CD4-positive, alpha-beta T cell treated with Interferon gamma for 1 hour (primary cell): Measurements from ENCODE around the gene HPCAL1.
"Not testable (repeated sequence)": the region's sequence is repeated elsewhere in the genome, so short reads cannot be mapped to it uniquely, and the experiment has no call there.

Source experiments
- DNase-seq: peaks from one replicate; pipeline ENCODE4 v3.0.0-alpha.2; 2020

HPCAL1 gene

GRCh38 chr2:10430886-10431622 is 128.3 kb downstream of the HPCAL1 start:
- no peak for DNase-seq

GRCh38 chr2:10431797-10432196 is 129.1 kb downstream of the HPCAL1 start:
- DNase-seq: no peak

- no peak for DNase-seq
Measured at GRCh38 chr2:10432311-10433181, 129.8 kb downstream of the HPCAL1 start.

- no peak for DNase-seq
Measured at GRCh38 chr2:10433264-10433946, 130.7 kb downstream of the HPCAL1 start.

- DNase-seq: no peak
Measured at GRCh38 chr2:10433947-10434885, 131.5 kb downstream of the HPCAL1 start.

GRCh38 chr2:10434886-10435819 is 132.4 kb downstream of the HPCAL1 start:
- peak; percentile 67 for DNase-seq

- DNase-seq: no peak
Measured at GRCh38 chr2:10435820-10436204, 133.1 kb downstream of the HPCAL1 start.

- DNase-seq: no peak
Measured at GRCh38 chr2:10436583-10437110, 133.9 kb downstream of the HPCAL1 start.

- DNase-seq: no peak
Measured at GRCh38 chr2:10437806-10438205, 135.1 kb downstream of the HPCAL1 start.

- DNase-seq: no peak
Measured at GRCh38 chr2:10438688-10439087, 136.0 kb downstream of the HPCAL1 start.

GRCh38 chr2:10439185-10439879 is 136.6 kb downstream of the HPCAL1 start:
- no peak for DNase-seq

GRCh38 chr2:10439971-10440370 is 137.3 kb downstream of the HPCAL1 start:
- no peak for DNase-seq

GRCh38 chr2:10440736-10441135 is 138.0 kb downstream of the HPCAL1 start:
- DNase-seq: no peak

- no peak for DNase-seq
Measured at GRCh38 chr2:10441948-10442347, 139.2 kb downstream of the HPCAL1 start.

- DNase-seq: not testable (repeated sequence)
Measured at GRCh38 chr2:10442469-10443126, 139.9 kb downstream of the HPCAL1 start.

- DNase-seq: no peak
Measured at GRCh38 chr2:10444463-10444862, 141.8 kb downstream of the HPCAL1 start.

GRCh38 chr2:10446631-10447030 is 143.9 kb downstream of the HPCAL1 start:
- DNase-seq: no peak

- DNase-seq: peak; percentile 50
Measured at GRCh38 chr2:10447300-10447894, 144.7 kb downstream of the HPCAL1 start.

GRCh38 chr2:10447895-10448575 is 145.3 kb downstream of the HPCAL1 start, which contains the start of gene ODC1:
ODC1 (minus strand) TSS chr2:10448327; CDS start chr2:10445032, 3,295 bp downstream.
- DNase-seq: peak; percentile 99
